Stimulated activated naive CD4-positive, alpha-beta T cell (primary cell): ENCODE data around the gene RNF141.

Experiments used
- DNase-seq, 6 experiments: peaks; one replicate each; lab custom pipeline; 2025; lab: John Stamatoyannopoulos, UW

The RNF141 gene

GRCh38 chr11:10540915-10541560 is at the start of gene RNF141:
TSS of gene RNF141 (minus strand) at chr11:10541187. CDS start at chr11:10534158, 7,029 bp downstream.
- peak; percentile 84 to 93 (median 90) for DNase-seq

DNA sequence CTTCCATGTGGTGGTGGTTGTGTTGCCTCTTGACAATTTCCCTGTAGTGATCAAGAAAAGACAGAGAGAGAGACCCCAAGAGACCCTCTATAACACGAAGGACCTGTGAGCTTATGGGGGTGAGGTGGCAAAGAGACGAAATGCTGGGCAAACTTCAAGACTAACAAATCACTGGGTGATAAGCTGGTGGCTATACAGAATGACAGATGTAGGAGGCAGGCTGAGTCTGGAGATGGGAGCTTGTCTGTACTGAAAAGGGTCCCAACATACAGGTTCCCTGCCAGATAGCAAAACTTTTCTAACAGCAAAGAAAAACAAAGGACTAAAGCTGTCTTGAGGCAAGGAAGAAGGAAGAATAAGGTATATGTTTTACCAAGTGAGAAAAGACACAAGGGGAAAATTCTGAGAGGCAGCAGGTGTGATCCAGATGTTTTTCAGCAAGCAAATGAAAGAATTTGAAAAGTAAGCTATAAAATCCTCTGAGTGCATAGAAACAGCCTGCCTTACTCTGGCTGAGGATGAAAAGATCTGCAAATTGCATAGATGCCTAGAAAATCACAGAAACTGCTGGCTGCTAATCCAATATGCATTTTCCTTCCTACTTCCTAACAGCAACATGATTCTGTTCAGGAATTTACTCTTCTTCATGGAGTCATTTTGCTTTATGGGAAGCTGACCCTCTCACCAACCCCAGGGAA is 49.4 kb upstream of the RNF141 start:
- DNase-seq: no peak

GRCh38 chr11:10588904-10589303 is 47.9 kb upstream of the RNF141 start:
- no peak for DNase-seq

DNA sequence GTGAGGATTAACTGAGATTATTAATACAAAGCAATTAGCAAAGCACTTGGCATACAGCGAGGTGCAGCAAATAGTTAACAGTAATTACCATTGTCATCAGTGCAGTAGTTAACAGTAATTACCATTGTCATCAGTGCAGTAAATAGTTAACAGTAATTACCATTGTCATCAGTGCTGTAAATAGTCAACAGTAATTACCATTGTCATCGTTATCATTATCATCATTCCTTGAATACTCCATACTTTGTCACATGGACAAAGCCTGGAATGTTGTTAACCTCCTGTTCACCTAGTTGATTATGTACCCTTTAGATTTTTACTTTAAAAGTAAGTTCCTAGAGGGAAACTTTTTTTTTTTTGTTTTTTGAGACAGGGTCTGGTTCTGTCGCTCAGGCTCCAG is 47.0 kb upstream of the RNF141 start:
- no peak for DNase-seq

- no peak for DNase-seq
Measured at GRCh38 chr11:10587388-10587787, 46.4 kb upstream of the RNF141 start.

DNA sequence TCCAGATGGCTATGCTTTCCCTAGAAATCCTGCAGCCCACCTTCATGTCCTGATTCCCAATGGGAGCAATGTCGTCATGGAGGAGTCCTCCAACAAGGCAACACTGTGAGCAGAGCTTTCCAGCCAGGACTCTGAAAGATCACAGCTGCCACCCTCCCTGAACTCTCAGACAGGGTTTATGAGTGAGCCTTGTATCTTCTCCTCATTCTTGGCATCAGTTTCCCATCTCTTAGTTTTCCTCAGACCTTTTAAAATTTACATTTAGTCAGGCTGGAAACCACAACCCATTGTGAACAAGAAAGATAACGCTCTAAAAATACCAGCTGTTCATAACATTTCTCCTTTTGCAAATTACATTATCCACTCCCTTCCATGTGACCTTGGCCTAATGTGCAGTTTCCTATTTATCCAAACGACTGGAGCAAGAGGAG is 43.1 kb upstream of the RNF141 start:
- no peak for DNase-seq

DNA sequence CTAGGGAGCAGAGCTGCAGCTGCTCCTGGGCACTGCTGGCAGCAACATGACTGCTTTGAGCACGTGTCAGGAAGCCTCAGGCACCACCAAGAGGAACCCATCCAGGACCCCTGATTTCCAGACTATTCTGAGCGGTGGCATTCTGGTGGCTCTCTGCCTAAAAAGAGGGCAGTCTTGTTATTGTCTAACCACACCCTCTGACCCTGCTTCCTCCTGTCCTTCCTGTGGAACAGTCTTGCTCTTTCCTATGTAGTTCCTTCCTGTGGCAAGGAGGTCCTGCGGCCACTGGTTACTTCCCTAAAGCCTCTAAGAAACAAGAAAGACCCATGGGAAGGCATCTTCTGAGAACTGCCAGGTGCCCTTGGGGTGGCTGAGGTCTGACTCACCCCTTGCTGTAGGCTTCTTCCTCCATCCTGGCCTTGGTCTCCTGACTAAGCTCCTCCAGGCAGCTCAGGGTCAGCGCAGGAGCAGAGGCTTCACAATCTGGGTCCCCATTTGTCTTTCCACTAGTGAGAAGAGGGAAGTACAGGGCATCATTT is 40.6 kb upstream of the RNF141 start:
- no peak for DNase-seq

DNA sequence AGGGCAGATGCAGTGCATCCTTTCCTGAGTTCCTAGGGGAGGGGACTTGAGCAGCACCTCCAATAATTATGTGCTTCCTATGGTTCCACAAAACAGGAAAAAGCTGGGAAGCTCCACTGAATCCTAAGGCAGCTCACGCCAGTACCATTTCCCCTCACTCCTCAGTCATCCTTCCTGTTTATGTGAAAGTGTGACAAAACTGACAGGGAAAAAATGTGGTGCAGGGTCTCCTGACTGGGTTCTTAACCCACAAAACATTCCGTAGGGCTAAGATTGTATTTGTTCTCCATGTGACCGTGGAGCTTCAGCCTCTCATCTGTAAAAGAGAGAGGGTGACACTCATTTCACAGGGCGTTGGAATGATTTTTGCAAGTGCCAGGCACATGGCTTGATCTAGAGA is 39.6 kb upstream of the RNF141 start:
- DNase-seq: no peak

GRCh38 chr11:10579700-10580099 is 38.7 kb upstream of the RNF141 start:
- no peak for DNase-seq

GRCh38 chr11:10576035-10576398 is 35.0 kb upstream of the RNF141 start:
- DNase-seq: no peak

DNA sequence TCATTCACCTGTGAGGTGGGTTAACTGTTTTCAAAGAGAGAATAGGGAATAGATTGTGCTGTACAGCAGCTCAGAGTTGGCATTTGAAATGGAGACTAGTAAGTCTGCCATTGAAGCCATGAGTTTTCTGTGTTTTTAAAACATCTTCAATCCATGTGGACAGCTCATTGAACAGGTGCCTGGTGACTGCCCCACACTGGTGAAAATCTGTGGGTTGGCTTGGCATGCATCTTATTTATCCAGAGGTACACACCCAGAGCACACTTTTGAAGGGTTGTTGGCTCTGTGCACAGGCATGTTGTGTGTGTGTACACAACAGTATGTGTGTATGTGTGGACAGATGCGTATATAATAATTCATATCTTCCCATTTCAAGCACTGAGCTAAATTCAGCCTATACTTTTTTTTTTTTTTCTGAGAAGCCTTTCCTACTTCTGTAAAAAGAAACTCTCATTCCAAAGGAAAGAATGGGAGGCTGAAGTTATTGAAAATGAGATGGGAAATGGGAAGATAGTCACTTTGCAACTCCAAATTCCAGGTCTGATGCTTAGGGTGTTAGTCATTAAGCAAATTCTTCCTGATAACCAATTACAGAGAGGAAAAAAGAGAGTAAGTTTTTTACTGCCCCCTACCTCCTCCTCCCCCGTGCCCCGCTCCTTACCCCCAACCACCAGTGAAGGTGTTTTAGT is 34.5 kb upstream of the RNF141 start:
- no peak for DNase-seq

DNA sequence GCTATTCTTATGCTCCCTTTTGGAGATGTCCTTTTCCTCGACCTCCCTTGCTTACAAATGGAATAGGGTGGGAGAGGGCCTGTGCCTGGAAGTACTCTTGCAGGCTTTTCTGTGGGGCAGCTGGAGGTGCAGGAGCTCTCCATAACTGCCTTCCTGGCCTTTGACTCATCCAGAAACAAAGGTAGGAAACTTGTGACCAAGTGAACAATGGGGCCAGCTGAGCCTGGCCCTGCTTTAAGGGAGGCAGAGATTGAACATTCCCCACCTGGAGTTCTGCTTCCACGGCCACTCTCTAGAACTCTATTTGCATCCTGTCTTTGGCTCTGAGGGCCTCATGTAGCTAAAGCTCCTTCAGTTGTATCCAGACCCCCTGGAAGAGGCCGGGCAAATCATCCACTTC is 32.6 kb upstream of the RNF141 start:
- no peak for DNase-seq

GRCh38 chr11:10573028-10573427 is 32.0 kb upstream of the RNF141 start:
- DNase-seq: no peak

GRCh38 chr11:10572533-10572932 is 31.5 kb upstream of the RNF141 start:
- no peak for DNase-seq

DNA sequence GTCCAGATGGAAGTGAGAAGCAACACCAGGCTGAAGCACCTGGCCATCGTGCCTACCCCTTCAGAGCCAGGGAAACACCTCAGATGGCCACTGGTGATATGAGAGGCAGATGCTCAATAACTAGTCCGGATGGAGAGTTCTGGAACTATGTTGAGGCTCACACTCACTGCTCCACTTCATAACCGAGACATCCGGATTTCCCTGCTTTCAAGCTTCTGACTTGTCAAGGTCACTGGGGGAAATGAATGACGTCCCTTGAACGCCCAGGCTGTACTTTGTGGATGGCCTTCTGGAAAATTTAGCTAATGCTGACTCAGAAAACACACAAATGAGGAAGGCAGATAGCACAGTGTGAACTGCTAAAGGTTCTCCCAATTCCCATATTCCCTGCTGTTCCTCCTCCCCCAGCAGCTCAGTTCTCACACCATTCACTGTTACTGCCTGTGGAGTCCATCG is 27.5 kb upstream of the RNF141 start, which contains the start of gene LYVE1:
TSS of gene LYVE1 (minus strand) at position 180 of the 456 bp plus-strand sequence. CDS start at position 47, 133 bp downstream.
- DNase-seq: no peak

DNA sequence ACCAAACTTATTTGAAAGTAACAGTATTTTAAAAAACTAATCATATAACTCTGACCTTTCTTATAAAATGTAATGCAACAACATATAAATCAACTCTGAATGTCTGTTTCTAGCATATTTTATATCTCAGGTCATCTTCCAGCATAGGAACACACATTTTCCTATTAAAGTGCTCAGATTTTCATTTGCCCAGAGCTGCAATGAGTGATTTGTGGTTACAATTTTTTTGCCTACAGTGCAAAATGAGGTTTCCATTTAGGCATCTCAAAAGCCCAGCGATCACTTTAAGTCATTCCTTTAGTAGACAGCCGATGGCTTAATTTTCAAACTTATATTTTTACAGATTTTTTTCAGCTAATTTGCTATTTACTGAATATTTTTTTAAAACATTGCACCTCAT is 26.5 kb upstream of the RNF141 start:
- no peak for DNase-seq

DNA sequence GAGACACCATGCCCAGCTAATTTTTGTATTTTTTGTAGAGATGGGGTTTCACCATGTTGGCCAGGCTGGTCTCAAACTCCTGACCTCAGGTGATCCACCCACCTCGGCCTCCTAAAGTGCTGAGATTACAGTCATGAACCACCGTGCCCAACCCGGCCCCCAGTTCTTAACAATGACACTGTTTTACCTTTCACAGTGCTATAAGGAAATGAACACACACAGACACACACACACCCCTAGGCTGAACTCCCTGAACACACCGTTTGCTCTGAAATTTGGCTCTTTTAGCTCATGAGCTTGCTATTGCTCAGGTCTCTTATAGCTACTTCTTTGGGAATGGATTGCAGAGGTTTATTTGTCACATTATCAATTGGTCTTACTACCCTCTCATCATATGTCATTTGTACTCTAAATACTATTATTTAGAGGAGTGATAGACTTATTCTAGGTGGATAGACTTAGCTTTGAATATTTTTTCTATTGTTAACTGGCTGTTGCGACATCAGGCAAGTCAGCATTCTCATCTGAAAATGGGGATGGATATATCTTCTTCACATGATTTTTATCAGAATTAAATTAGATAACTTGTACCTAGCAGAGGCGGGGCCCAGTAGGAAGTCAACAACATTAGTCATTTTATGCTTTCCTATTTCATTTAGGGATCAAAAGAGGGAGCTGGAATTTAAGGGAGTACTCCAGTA is 25.4 kb upstream of the RNF141 start:
- no peak for DNase-seq

DNA sequence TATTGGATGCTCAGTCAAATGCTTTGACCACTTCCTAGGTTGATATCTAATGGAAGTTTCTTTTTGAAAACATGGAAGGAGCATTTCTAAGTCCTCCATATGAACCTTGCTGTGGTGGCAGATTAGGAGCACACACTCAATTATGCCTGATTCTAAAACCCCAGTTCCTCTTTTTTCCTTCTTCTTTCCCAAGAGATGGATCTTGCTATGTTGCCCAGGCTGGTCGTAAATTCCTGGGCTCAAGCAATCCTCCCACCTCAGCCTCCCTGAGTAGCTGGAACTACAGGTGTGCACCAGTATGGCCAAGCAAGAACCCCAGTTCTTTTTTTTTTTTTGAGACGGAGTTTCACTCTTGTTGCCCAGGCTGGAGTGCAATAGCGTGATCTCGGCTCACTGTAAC is 24.5 kb upstream of the RNF141 start:
- DNase-seq: no peak

- DNase-seq: no peak
Measured at GRCh38 chr11:10564696-10565318, 23.8 kb upstream of the RNF141 start.

- no peak for DNase-seq
Measured at GRCh38 chr11:10564030-10564429, 23.0 kb upstream of the RNF141 start.

GRCh38 chr11:10561947-10562346 is 21.0 kb upstream of the RNF141 start:
- no peak for DNase-seq
